Activated CD4-positive, alpha-beta T cell treated with anti-CD3 and anti-CD28 coated beads, Interleukin-2, amount 10 ng/mL, durations not matched to agents 24 days and 14 days (primary cell): ENCODE data around the gene BBIP1. TPM values are rescaled to one million over a fixed set of nuclear protein-coding genes. Genes with fewer than 3 reads are reported as not detected.

Source experiments
- DNase-seq: peaks from one replicate; pipeline ENCODE4 v3.0.0; 2022
- H3K27ac Mint-ChIP-seq: one replicate; pipeline ENCODE4 v1.8.0; 2022; ENCODE audit warnings: mild to moderate bottlenecking, mixed read lengths
- H3K27me3 Mint-ChIP-seq: one replicate; pipeline ENCODE4 v1.8.0; 2022; ENCODE audit warnings: mixed read lengths
- H3K36me3 Mint-ChIP-seq: one replicate; pipeline ENCODE4 v1.8.0; 2022; ENCODE audit warnings: low read depth, mild to moderate bottlenecking, mixed read lengths
- H3K4me1 Mint-ChIP-seq: one replicate; pipeline ENCODE4 v1.8.0; 2021; ENCODE audit warnings: mixed read lengths
- H3K4me3 Mint-ChIP-seq: one replicate; pipeline ENCODE4 v1.8.0; 2022; ENCODE audit warnings: mild to moderate bottlenecking, moderate library complexity, mixed read lengths
- H3K9me3 Mint-ChIP-seq: one replicate; pipeline ENCODE4 v1.8.0; 2021; ENCODE audit warnings: mixed read lengths
- intact Hi-C: fragments of 100-400 bp; cut with micrococcal nuclease; formaldehyde crosslinking; loops from one replicate; pipeline ENCODE4 v1.15.1; 2023
- total RNA-seq: library from RNA; stranded (reverse); gene quantifications from 2 replicates; pipeline ENCODE4 v1.2.3, GENCODE V29; 2022

Gene BBIP1
- total RNA-seq, 1 donor from 2014 or later: 31.1 TPM

DNA sequence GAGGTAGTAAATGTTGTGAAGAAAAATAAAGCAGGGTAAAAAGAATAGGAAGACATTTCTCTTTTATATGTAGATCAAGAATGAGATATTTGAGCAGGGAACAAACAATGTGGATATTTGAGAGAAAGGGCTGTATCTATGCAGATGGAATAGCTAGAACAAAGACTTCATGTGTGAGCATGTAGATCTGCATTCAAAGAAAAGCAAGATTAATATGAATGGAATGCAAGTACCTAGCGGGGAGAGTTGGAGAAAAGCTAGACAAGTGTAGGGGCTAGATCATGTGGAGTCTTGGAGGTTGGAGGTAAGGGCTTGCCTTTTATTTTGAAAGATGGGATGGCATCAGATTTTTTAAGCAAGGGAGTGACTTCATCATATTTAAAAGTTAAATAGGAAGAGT lies 27.5 kb upstream of the BBIP1 start:
- Mint-ChIP-seq H3K9me3 (peaks cover 23% of the 10 kb centered on the region), H3K27me3 (no peaks in the 10 kb centered on the region), H3K27ac (no peak overlapping the region), H3K36me3 (peaks cover 53% of the 10 kb centered on the region), H3K4me1 (peaks cover 12% of the 10 kb centered on the region), H3K4me3 (no peak overlapping the region)
- intact Hi-C loops: no loop called here
- no peak for DNase-seq

- peaks cover 57% of the 10 kb centered on the region for H3K36me3 Mint-ChIP-seq
- DNase-seq: no peak
- intact Hi-C loops: no loop called here
These were observed 25.9 kb upstream of the BBIP1 start for GRCh38 chr10:110944792-110945396.

GRCh38 chr10:110939419-110939818 lies 20.4 kb upstream of the BBIP1 start:
- H3K27me3 Mint-ChIP-seq: no peaks in the 10 kb centered on the region

More at GRCh38 chr10:110944792-110945396, 25.9 kb upstream of the BBIP1 start:
- Mint-ChIP-seq H3K27me3 (no peaks in the 10 kb centered on the region), H3K27ac (no peak overlapping the region), H3K4me3 (no peak overlapping the region), H3K9me3 (peaks cover 27% of the 10 kb centered on the region), H3K4me1 (peaks cover 12% of the 10 kb centered on the region)

GRCh38 chr10:110936757-110937156 lies 17.8 kb upstream of the BBIP1 start:
- peaks cover 4% of the 10 kb centered on the region for H3K9me3 Mint-ChIP-seq
- no peak overlapping the region for H3K4me3 Mint-ChIP-seq
- intact Hi-C loops: no loop called here
- no peaks in the 10 kb centered on the region for H3K27me3 Mint-ChIP-seq
- no peak for DNase-seq
- peaks cover 4% of the 10 kb centered on the region for H3K4me1 Mint-ChIP-seq
- H3K27ac Mint-ChIP-seq: no peak overlapping the region
- peaks cover 19% of the 10 kb centered on the region for H3K36me3 Mint-ChIP-seq

More at GRCh38 chr10:110939419-110939818, 20.4 kb upstream of the BBIP1 start:
- peaks cover 4% of the 10 kb centered on the region for H3K4me1 Mint-ChIP-seq
- H3K36me3 Mint-ChIP-seq: peaks cover 42% of the 10 kb centered on the region
- no peak overlapping the region for H3K27ac Mint-ChIP-seq
- no peak for DNase-seq
- no peak overlapping the region for H3K4me3 Mint-ChIP-seq
- peaks cover 18% of the 10 kb centered on the region for H3K9me3 Mint-ChIP-seq
- intact Hi-C loops: no loop called here

GRCh38 chr10:110932505-110933180 lies 13.7 kb upstream of the BBIP1 start:
- H3K9me3 Mint-ChIP-seq: no peaks in the 10 kb centered on the region
- H3K4me1 Mint-ChIP-seq: peaks cover 4% of the 10 kb centered on the region
- no peak for DNase-seq
- no peak overlapping the region for H3K4me3 Mint-ChIP-seq
- H3K36me3 Mint-ChIP-seq: peaks cover 6% of the 10 kb centered on the region
- no peak overlapping the region for H3K27ac Mint-ChIP-seq
- H3K27me3 Mint-ChIP-seq: no peaks in the 10 kb centered on the region
- intact Hi-C loops: no loop called here

GRCh38 chr10:110931769-110932381 lies 12.9 kb upstream of the BBIP1 start:
- Mint-ChIP-seq H3K4me3 (no peak overlapping the region), H3K27ac (no peak overlapping the region), H3K4me1 (peaks cover 8% of the 10 kb centered on the region), H3K9me3 (no peaks in the 10 kb centered on the region), H3K36me3 (peaks cover 6% of the 10 kb centered on the region), H3K27me3 (no peaks in the 10 kb centered on the region)
- DNase-seq: no peak
- intact Hi-C loops: no loop called here

DNA sequence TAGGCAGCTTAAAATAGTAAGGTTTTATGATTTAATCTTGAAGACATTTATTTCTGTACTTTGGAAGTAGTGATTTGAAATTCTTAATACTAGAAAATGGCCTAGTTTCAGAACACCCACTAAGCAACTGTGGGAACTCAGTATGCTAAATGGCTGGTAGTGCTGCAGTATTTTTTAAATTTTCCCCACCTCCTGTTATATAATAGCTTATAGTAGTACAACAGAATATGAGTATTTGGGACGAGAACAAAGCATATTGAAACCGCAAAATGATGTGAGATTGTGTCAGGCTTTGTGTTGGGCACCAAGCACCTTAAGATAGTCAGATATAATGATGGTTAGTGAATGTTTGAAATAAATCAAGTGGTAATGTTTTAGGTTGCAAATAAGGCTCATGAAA lies 8.5 kb upstream of the BBIP1 start:
- DNase-seq: no peak
- no peaks in the 10 kb centered on the region for H3K27me3 Mint-ChIP-seq
- H3K4me1 Mint-ChIP-seq: peaks cover 24% of the 10 kb centered on the region
- no peaks in the 10 kb centered on the region for H3K9me3 Mint-ChIP-seq
- no peak overlapping the region for H3K27ac Mint-ChIP-seq
- peaks cover 3% of the 10 kb centered on the region for H3K36me3 Mint-ChIP-seq
- intact Hi-C loops: no loop called here
- no peak overlapping the region for H3K4me3 Mint-ChIP-seq

DNA sequence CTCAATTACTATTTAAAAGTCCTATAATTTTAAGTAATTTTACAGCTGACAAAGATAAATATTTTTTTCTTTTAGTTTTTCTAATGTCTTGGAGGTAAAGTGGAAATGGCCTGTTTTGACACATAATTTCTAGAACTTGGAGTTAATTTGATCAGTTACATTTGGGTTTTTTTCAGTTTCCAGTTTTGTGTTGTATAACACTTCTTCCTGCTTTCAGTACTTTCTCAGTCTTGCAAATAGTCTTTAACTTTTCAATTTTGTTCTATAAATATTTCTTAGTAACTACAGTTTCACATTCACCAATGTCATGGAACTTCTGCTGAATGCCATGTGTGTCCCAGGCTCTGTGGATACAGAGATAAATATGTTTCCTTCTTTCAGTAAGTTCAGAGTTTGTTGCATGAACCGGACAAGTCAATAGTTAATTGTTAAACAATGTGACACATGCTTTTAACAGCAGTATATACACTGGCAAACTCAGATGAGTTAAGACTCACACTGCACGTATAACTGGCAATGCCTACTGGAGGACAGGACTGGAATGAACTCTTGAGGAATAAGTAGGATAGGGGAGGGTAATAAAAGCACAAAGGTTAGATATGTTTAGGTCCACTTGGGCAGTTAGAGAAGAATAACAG lies 5.0 kb upstream of the BBIP1 start:
- H3K27ac Mint-ChIP-seq: peak overlapping the region; percentile 39
- peak overlapping the region; percentile 5 for H3K4me3 Mint-ChIP-seq
- intact Hi-C loops: no loop called here
- no peak for DNase-seq
- H3K36me3 Mint-ChIP-seq: peaks cover 3% of the 10 kb centered on the region
- no peaks in the 10 kb centered on the region for H3K9me3 Mint-ChIP-seq
- peaks cover 35% of the 10 kb centered on the region for H3K4me1 Mint-ChIP-seq
- H3K27me3 Mint-ChIP-seq: no peaks in the 10 kb centered on the region

- H3K4me1 Mint-ChIP-seq: peaks cover 40% of the 10 kb centered on the region
- peak; percentile 78 for DNase-seq
These were observed 1.2 kb upstream of the BBIP1 start for GRCh38 chr10:110919971-110920881.

DNA sequence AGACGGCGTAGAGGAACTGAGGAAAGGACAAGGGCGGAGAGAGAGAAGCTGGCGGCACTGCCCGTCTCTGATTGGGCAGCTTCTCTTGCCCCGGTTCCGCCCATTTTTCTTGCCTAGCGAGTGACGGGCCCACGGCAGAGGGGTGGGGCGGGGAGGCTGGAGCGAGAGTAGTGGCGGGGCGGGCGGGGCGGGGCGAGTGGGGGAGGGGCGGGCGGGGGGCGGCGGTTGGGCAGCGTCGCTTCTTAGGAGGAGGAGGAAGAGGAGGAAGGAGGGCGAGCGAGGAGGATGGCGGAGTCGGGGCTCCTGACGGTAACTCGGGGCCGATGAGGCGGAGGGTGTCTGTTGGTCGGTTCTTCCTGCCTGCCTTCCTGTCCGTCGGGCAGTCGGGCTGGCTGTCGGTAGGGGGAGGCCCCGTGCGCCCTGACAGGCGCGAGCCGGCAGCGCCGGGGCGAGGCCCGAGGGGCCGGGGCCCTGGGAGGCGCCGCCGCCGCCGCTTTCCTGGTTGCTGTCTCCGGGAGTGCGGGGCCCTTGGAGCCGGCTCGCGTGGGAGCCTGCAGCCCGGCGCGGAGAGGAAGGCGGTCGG lies 460 bp upstream of the BBIP1 start, which contains the start of gene SHOC2:
Gene SHOC2 (plus strand): TSS at position 256 of the 583 bp plus-strand sequence. CDS start 44,755 bp downstream, outside the sequence.
- peak within 1 kb of the TSS; percentile 91 for H3K4me3 Mint-ChIP-seq
- peaks cover 5% of the 10 kb centered on the region for H3K36me3 Mint-ChIP-seq
- intact Hi-C loops: loop anchor here (1.0 to 2.0 kb wide), 5 partner anchors 47 to 417 kb away; partner anchors contain the start of gene SMC3
- peak within 1 kb of the TSS; percentile 99 for H3K27ac Mint-ChIP-seq
- peaks cover 40% of the 10 kb centered on the region for H3K4me1 Mint-ChIP-seq
- H3K9me3 Mint-ChIP-seq: no peaks in the 10 kb centered on the region
- peak; percentile 99 for DNase-seq
- no peaks in the 10 kb centered on the region for H3K27me3 Mint-ChIP-seq

More at GRCh38 chr10:110919971-110920881, 1.2 kb upstream of the BBIP1 start:
- Mint-ChIP-seq H3K4me3 (peak overlapping the region; percentile 91), H3K36me3 (peaks cover 5% of the 10 kb centered on the region), H3K9me3 (no peaks in the 10 kb centered on the region), H3K27ac (peak overlapping the region; percentile 82), H3K27me3 (no peaks in the 10 kb centered on the region)
- intact Hi-C loops: loop anchor here (1.0 to 2.0 kb wide), 5 partner anchors 48 to 417 kb away; partner anchors contain the start of gene SMC3

DNA sequence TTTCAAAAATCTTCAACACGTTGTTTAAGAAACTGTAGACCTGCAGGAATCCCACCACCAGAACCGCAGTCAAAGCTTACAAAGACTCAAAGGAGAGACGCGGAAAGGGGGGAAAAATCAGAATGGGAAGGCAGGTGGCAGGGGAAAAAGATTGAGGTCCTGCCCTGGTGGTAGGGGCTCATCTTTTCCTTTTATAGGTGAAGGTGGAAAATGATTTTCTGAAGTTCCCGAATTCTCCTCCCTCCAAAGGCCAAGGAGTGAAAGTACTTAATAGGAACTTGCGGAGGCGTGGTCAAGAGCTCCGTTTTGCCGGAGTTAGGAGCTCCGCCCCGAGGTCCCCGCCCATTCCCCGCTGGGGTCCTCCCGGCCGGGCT lies 724 bp downstream of the BBIP1 start:
- Mint-ChIP-seq H3K36me3 (peaks cover 2% of the 10 kb centered on the region), H3K4me3 (peak overlapping the region; percentile 91), H3K4me1 (peaks cover 31% of the 10 kb centered on the region), H3K27me3 (no peaks in the 10 kb centered on the region), H3K27ac (peak overlapping the region; percentile 99), H3K9me3 (no peaks in the 10 kb centered on the region)
- intact Hi-C loops: loop anchor here (1.0 to 2.0 kb wide), 3 partner anchors 15 to 614 kb away; partner anchors contain the start of gene SMNDC1
- DNase-seq: peak; percentile 97

DNA sequence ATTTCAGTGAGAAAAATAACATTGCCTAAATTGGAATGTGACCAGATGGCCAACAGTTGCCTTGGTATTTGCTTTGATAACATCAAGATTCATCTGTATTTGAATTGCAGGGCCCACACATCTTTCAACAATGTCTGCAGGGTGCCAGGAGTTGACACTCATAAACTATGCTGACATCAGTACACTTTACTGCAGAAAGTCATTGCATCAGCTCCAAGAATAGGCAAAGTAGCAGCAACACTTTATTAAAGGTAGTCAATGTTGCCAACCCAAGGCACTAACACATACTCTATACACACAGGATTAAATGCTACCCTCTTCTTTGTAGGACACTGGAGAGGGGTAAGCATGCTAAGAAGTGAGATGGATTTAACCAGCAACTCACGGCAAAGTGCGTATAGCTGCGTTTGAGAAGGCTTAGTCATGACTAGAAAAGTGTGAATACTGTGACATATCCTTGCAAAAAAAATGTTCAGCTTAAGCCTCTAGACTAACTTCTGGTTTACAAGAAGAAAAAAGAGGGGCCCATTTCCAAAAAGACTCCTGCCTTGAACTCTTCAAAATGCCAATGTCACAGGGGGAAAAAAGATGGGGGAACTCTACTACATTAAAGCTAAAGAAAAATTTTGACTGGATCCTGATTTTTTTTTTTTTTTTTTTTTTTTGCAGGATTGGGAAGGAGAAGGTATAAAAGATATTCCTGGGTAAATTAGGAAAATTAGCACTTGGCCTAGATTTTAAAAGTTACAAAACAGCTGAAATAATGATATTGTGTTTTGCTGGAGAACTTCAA lies 2.2 kb downstream of the BBIP1 start:
- Mint-ChIP-seq H3K4me3 (no peak overlapping the region), H3K4me1 (peaks cover 25% of the 10 kb centered on the region), H3K27me3 (no peaks in the 10 kb centered on the region), H3K27ac (no peak overlapping the region), H3K36me3 (peaks cover 2% of the 10 kb centered on the region), H3K9me3 (no peaks in the 10 kb centered on the region)
- intact Hi-C loops: no loop called here
- DNase-seq: no peak
